GM21528 (cell line): ENCODE data around the gene KIF3B.
A peak's percentile ranks its signal among the peaks of the same experiment; 100 is the strongest.

ENCODE experiments used
- ATAC-seq: cut with Tn5 transposase; IDR thresholded peaks from one replicate; pipeline ENCODE4 v1.9.1; 2021; ENCODE audit warnings: mild to moderate bottlenecking, moderate library complexity; ENCODE audit not compliant: unreplicated experiment, low FRiP score

KIF3B gene

GRCh38 chr20:32277361-32278198 lies at the start of gene KIF3B:
Gene KIF3B (plus strand): TSS chr20:32277651. CDS start chr20:32309778, 32,127 bp downstream.
- peak; percentile 60 for ATAC-seq

DNA sequence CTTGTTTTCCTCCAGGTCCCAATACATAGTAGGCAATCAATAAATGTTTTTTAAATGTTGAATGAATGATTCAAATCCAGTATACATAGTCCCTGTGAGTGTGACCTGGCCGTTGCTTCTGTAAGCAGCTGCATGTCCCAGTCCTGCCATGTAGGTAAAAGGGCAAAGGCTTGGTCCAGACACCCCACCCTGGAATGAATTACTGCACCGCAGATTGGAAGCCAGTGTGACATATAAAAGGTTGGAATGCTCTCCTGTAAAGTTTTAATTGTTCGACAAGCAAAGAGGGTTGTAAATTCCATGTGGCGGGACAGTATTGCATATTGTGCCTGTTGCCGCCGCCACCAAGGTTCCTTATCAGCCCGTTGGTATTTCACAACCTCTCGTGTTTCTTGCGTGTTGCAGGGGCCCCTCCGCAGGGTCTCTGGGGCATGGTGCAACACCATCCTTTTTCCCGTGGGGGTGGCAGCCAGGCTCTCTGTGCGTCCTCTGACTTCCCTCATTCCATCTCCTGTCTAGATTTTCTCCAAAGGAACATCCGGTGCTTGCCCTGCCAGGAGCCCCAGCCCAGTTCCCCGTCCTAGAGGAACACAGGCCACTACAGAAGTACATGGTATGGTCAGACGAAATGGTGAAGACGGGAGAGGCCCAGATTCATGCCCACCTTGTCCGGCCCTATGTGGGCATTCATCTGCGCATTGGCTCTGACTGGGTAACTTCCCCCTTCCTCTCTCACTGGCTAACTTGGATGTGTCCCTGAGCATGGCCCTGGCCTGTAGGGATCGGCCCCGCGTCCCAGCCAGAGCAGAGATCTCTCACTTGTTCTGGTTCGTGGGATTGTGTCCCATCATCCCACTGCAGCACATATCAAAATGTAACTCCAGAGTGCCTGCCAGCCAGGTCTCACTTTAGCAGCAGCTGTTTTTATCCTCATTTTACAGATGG lies 49.4 kb upstream of the KIF3B start:
- ATAC-seq = no peak

DNA sequence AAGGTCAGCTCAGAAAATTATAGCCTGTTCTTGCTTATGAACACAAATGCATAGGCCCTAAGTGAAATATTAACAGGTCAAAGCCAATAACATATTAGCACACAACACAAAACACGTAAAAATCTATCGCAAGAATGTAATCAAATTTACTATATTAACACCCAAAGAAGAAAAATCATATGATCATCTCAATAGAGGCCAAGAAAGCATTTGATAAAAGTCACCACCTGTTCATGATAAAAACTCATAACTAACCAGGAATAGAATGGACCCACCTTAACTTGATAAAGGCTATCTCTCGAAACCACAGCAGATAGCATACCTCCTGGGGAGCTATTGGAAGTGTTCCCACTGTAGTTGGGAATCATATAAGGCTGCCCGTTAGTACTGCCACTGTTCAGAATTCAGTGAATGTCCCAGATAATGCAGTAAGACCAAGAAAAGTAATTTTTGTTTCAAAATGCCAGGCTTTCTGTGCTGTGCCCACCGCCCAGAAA lies 48.2 kb upstream of the KIF3B start:
- no peak for ATAC-seq

GRCh38 chr20:32230707-32231106 lies 46.7 kb upstream of the KIF3B start:
- no peak for ATAC-seq

GRCh38 chr20:32231245-32231644 lies 46.2 kb upstream of the KIF3B start:
- ATAC-seq = no peak

GRCh38 chr20:32231847-32232246 lies 45.6 kb upstream of the KIF3B start:
- no peak for ATAC-seq

DNA sequence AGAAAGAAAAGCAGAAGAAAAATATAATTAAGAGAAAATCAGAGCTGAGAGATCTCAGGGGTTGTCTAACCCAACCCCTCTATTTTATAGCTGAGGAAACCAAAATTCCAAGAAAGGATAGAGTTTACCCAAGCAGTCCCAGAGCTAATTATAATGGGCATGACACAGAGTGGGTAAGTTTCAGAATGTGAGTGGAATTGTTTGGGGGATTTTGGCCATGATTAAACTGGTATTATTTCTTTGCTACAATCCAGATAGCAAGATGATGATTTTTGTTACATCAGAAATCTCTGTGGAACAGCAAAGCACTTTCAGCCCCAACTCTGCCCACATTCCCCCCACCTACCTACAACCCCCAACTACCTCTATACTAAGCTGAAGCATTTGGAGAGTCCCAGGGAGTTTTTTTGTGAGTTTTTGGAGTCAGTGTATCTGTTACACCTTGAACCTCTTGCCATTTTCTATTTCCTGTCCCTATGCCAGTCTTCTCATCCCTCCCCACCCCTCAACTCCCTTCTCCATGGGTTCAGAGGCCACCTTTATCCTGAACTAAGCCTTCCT lies 45.0 kb upstream of the KIF3B start:
- no peak for ATAC-seq

- ATAC-seq = no peak
These were observed 44.2 kb upstream of the KIF3B start for GRCh38 chr20:32233286-32233685.

- ATAC-seq = no peak
These were observed 43.2 kb upstream of the KIF3B start for GRCh38 chr20:32234135-32234808.

DNA sequence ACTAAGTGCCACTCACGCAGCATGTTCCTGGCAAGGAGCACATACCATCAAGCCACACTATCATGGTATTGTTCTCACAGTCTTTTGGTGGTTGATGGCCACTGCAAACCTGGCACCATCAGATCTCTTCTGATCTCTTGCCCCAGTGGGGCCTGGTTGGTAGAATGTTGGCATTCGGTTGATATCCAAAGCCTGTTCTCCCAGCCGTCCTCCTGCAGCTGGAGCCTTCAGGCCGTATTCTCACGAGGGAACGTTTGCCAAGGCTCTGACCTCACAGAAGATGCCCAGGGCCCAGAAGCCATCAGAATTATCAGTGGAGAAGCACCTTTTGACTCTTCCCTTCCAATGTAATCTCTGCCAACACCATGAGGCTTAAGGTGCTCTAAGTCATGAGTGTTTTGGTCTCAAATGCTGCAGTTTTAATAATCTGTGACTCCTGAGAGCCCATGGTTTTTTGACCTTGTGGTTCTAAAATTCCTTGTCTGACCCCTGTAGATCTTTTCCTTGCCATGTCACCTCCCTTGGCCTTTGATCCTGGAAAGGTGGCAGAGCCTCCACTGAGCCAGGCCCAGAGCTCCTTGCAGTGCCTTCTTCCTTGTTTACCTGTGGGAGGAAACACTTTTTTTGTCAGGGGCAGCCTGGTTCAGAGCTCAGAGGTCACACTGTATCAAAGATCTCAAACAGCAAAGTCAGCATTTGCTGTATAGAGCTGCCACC lies 42.0 kb upstream of the KIF3B start:
- no peak for ATAC-seq

GRCh38 chr20:32236048-32236533 lies 41.4 kb upstream of the KIF3B start:
- no peak for ATAC-seq

GRCh38 chr20:32236819-32237218 lies 40.6 kb upstream of the KIF3B start:
- no peak for ATAC-seq

DNA sequence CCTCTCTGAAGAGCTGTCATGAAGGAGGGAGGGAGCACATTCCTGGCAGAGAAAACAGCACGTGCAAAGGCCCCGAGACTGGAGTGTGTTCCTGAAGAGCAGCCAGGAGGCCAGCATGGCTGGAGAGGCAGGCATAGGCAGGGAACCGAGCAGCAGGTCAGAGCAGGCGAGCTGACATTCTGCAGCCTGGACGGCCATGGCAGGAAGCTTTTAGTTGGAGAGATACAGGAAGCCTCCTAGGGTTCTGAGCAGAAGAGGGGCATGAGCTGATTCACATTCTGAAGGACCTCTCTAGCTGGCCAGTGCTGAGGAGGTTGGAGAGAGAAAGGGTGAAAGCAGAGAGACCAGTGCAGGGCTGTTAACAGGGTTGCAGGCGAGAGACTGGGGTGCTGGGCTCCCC lies 40.0 kb upstream of the KIF3B start:
- no peak for ATAC-seq

DNA sequence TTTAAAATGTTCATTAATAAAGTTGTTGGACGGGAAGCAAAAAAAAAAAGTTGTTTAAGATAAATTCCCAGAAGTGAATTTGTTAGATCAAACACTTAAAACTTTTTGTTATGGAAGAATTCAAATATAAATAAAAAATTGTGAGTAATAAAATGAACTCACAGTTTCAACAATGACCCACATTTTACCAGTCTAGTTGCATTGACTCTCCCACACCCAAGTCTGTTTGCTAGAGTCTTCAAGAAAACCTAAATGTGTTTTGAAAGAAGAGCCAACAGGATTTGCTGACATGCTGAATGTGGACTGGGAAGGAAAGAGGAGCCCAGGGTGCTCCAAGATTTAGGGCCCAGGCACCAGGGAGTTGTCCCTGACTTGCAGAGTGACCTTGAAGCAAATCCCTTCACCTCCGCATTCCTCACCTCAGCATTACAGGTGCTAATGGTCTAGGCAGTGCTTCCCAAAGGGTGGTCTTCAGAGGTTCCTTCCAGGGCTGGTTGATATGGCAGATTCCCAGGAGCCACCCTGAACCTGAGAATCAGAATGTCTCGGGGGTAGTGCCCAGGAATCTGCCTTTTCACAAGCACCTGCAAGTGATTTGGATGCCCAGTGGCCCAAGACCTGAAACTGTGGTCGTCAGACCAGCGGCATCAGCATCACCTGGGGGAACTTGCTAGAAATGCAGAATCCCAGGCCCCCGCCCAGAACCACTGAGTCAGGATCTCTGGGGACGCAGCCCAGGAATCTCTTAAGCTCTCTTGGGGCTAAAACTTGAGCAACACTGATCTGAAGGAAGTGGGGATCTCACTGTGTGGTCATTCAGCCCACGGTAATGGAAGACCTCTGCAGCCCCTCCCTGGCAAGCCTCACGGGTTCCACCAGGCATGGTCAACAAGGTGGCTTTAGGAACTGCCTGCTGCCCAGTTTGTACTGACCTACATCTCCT lies 38.7 kb upstream of the KIF3B start:
- no peak for ATAC-seq

- no peak for ATAC-seq
These were observed 37.2 kb upstream of the KIF3B start for GRCh38 chr20:32240205-32240604.

- ATAC-seq = no peak
These were observed 35.6 kb upstream of the KIF3B start for GRCh38 chr20:32241807-32242206.

DNA sequence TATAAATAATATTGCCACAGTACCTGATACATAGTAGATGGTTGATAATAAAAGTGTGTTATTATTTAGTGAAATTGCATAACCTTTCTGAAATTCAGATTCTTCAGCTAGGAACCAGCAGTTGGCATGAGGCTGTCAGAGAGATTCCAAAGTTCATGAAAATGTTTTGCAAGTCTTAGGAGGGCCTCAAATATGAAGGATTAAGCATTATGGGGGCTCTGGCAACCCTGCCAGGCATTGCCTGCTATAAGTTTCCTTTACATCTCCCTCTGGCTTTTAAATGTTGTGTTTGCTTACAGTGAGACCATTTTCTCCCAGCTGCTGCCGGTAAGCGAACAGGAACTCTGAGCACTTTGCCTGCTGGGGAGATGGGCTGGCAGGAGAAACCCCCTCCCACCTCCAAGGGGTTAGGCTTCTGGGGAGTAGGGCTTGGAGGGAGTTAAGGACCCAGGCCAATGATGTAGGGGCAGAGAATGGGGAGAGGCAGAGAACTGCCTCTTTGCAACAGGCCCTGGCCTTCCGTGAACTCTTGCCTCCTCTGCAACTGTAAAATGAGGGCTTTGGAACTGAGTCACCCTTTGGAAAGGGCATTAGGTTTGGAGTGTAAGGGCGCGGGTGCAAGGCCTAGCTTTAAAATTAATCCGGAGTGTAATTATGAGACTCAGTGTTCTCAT lies 33.2 kb upstream of the KIF3B start:
- ATAC-seq = no peak

GRCh38 chr20:32244959-32245358 lies 32.5 kb upstream of the KIF3B start:
- ATAC-seq = no peak
